SJSA1 (cell line): ENCODE data around the gene KRTAP25-1. TPM values are rescaled to one million over a fixed set of nuclear protein-coding genes. Genes with fewer than 3 reads are reported as not detected.

Experiments used
- DNase-seq, 2 experiments: peaks; one replicate each; pipeline ENCODE4 v3.0.0-alpha.2; 2015 to 2020; ENCODE audit warnings: low spot score in 2 of 2, low read depth in 1 of 2
- H3K27ac ChIP-seq: fragments of 250-450 bp; sonication (Bioruptor Pico); 2 replicates; pipeline ENCODE4 v1.5.1; 2020; ENCODE audit warnings: mild to moderate bottlenecking, moderate library complexity
- H3K27me3 ChIP-seq: fragments of 250-450 bp; sonication (Bioruptor Pico); replicated peaks from 2 replicates; pipeline ENCODE4 v1.5.1; 2020; ENCODE audit warnings: mild to moderate bottlenecking, moderate library complexity
- H3K36me3 ChIP-seq: fragments of 250-450 bp; sonication (Bioruptor Pico); 2 replicates; pipeline ENCODE4 v1.5.1; 2020; ENCODE audit warnings: mild to moderate bottlenecking
- H3K4me1 ChIP-seq: fragments of 250-450 bp; sonication (Bioruptor Pico); replicated peaks from 2 replicates; pipeline ENCODE4 v1.6.1; 2021; ENCODE audit warnings: mild to moderate bottlenecking
- H3K4me3 ChIP-seq: fragments of 250-450 bp; sonication (Bioruptor Pico); 2 replicates; pipeline ENCODE4 v1.5.1; 2020; ENCODE audit warnings: mild to moderate bottlenecking
- H3K9me3 ChIP-seq: fragments of 250-450 bp; sonication (Bioruptor Pico); replicated peaks from 2 replicates; pipeline ENCODE4 v1.5.1; 2020; ENCODE audit warnings: mild to moderate bottlenecking
- total RNA-seq: library from RNA; depleted of rRNA; stranded (reverse); fragments of >200 nt; shearing (Covaris generic); gene quantifications from 2 replicates; pipeline ENCODE4 v1.2.3, GENCODE V29; 2014

KRTAP25-1 gene
- total RNA-seq, 1 experiment from 2014 or later: not detected

DNA sequence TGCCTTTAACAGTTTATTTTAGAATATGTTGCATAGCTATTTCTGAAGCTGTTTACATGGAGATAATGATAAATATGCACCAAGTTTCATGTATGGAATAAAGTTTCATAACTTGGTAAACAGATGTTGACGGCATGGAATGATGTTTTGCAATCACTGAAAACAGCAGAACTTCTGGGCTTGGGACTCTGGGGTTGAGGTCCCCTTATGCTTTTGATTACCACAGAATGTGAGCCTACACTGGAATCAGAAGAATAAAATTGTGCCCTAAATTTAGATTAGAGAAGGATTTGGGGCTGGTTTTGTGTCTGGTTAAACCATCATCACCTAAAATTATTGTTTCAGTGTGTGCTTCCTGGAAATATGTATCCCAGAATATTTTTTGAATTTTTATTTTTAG is 17.7 kb downstream of the KRTAP25-1 start:
- no peak overlapping the region for H3K27ac ChIP-seq
- no peaks in the 10 kb centered on the region for H3K27me3 ChIP-seq
- H3K9me3 ChIP-seq: no peaks in the 10 kb centered on the region
- H3K36me3 ChIP-seq: no peaks in the 10 kb centered on the region
- H3K4me3 ChIP-seq: no peak overlapping the region
- DNase-seq: no peak
- no peaks in the 10 kb centered on the region for H3K4me1 ChIP-seq

DNA sequence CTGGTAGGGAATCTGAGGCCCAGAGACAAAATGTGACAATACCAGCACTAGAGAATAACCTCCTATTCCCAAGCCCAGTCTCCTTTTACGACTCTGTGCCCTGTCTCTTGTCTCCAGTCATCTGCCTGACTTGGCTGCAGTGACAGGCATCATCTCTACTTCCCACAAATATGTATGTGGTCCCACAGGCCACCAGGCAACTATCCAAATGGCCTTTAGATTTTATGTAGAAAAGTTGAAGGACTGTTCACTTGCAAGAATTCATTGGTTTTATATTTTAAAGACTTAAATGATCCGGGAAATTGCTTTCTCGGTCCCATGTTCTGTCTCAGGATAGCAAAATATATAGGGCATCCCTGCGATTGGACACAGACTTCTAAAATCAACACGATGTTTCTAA is 18.2 kb downstream of the KRTAP25-1 start:
- no peaks in the 10 kb centered on the region for H3K9me3 ChIP-seq
- no peak for DNase-seq
- H3K4me1 ChIP-seq: no peaks in the 10 kb centered on the region
- no peaks in the 10 kb centered on the region for H3K36me3 ChIP-seq
- H3K27me3 ChIP-seq: no peaks in the 10 kb centered on the region
- H3K4me3 ChIP-seq: no peak overlapping the region
- H3K27ac ChIP-seq: no peak overlapping the region

DNA sequence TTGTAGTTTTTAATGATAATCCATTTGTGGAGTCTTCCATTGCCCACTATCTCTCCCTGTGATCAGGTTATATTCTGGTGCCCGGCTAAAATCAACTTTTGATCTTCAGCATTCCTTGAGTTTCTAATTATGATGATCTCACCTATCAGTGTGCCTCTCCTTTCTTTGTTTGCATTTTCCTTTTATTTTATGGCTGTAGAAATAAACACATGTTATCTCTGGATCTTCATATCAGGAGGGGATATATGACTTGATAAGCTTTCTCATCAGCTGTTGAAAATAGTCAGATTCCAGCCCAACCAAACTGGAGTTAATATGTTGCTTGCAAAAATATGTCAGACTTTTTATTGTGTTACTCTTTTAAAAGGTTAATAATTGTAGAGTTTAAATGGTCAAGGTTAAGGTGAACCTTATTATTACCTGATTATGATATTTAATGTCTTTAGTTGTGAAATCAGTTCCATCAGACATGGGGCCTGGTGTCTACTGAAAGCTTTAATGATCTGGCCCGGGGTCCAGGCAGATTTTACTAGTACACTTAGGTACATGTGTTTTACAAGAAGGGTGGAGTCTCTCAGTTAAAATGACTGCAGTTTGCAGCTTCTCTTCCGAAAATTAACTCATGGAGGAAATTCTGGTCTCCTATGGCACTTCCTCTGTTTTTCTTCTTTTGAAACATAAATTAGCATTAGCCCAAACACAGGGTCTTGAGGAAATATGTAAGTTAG is 19.3 kb downstream of the KRTAP25-1 start:
- Histone ChIP-seq H3K9me3 (no peaks in the 10 kb centered on the region), H3K36me3 (no peaks in the 10 kb centered on the region)

DNA sequence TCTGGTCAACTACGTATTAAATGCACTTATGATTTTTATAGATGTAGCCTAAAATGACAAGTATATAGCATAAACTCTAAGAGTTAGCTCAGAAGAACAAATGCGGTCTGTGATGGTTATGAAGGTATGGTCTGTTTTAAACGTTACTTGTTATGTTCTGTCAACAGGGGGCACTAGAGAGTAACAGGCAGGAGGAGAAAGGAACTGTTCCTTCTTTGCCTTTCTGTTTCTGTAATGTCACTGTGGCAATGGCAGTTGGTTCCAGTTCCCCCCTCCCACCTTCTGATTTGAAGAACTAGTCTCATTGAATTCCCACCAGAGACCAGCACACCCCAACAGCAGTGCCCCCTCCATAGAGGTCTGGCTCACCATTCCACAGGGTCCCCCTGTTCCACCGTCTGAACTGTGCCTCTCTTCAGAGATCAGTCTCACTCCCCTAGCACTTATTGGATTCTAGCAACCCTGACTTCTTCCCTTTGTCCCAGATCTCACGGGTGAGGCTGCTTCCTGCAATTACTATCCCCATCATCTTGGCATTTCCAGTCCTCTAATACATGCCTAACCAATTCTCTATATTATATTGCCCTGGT is 20.6 kb downstream of the KRTAP25-1 start:
- Histone ChIP-seq H3K4me3 (no peak overlapping the region), H3K9me3 (no peaks in the 10 kb centered on the region), H3K4me1 (no peaks in the 10 kb centered on the region), H3K36me3 (no peaks in the 10 kb centered on the region), H3K27ac (no peak overlapping the region), H3K27me3 (no peaks in the 10 kb centered on the region)
- DNase-seq: no peak

More for the DNA sequence above, 19.3 kb downstream of the KRTAP25-1 start:
- H3K4me1 ChIP-seq: no peaks in the 10 kb centered on the region
- H3K4me3 ChIP-seq: no peak overlapping the region
- no peak for DNase-seq
- no peaks in the 10 kb centered on the region for H3K27me3 ChIP-seq
- H3K27ac ChIP-seq: no peak overlapping the region

DNA sequence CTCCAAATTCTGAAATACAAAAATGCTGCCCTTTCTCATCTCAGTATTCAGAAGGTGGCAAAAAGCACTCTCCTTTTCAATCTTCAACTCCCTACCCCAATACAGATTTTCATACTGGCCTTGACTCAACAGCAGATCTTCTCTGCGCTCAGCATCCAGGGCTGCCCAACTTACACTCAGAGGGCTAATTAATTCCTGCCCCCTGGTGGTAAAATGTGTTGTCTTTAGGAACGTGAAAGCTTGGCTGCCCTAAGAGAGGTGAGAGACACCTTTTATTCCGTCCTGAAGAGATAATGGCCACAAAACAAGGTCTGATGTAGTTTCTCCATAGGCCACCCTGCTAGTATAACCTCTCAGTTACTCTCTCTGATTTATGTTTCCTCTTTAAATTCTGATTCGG is 31.5 kb downstream of the KRTAP25-1 start:
- no peaks in the 10 kb centered on the region for H3K4me1 ChIP-seq
- no peak overlapping the region for H3K27ac ChIP-seq
- peak in 1 of 2 experiments; percentile 4 for DNase-seq

DNA sequence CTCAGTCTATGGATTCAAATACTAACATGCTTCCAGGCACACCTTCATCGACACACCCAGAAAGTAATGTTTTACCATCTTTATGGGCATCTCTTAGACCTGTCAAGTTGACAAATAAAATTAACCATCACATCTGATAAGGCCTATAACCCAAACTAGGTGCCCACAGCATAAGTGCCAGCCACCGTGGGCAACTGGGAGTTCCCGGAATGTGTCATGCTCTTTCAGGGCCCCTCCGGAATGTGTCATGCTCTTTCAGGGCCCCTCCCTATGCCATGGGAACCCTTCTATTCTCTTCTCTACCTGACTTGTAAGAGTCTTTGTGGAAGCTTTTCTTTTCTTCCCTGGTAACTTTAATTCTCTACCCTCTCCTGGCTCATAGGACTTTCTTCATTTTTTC is 33.2 kb downstream of the KRTAP25-1 start:
- Histone ChIP-seq H3K4me3 (no peak overlapping the region), H3K27me3 (no peaks in the 10 kb centered on the region), H3K4me1 (no peaks in the 10 kb centered on the region), H3K27ac (no peak overlapping the region), H3K36me3 (no peaks in the 10 kb centered on the region), H3K9me3 (no peaks in the 10 kb centered on the region)
- DNase-seq: no peak

More for the DNA sequence above, 31.5 kb downstream of the KRTAP25-1 start:
- no peaks in the 10 kb centered on the region for H3K9me3 ChIP-seq
- no peaks in the 10 kb centered on the region for H3K36me3 ChIP-seq
- H3K4me3 ChIP-seq: no peak overlapping the region
- H3K27me3 ChIP-seq: no peaks in the 10 kb centered on the region

DNA sequence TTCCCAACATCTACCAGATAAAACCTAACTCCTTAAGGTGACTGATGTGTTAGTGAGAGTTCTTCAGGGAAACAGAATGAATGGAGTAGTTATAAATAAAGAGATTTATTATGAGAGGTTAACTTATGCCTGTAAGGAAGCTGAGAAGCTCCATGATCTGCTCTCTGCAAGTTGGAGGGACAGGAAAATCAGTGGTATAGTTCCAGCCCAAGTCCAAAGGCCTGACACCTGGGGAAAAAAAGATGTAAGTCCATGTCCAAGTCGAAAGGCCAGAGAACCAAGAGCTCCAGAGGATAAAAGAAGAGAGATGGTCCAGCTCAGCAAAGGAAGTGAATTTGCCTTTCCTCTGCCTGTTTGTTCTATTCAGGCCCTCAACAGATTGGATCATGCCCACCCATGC is 33.6 kb downstream of the KRTAP25-1 start:
- Histone ChIP-seq H3K27ac (no peak overlapping the region), H3K27me3 (no peaks in the 10 kb centered on the region), H3K4me3 (no peak overlapping the region), H3K9me3 (no peaks in the 10 kb centered on the region), H3K4me1 (no peaks in the 10 kb centered on the region), H3K36me3 (no peaks in the 10 kb centered on the region)
- DNase-seq: no peak

DNA sequence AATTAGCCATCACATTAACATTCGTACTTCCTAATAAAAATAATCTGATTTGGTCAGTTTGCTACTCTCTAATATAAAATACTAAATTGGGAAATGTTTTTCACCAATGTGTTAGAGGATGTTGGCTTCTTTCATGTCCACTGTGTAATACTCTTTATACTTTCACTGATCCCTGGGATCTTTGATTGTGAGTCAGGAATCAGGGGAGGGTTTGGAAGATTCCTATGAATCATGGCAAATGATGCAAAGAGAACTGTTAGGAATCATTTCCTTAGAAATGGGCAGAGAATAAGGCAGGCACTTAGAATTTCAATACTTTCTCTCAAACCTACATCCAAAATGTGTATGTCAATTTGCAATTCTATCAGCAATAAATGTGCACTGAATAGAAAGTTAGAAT is 37.5 kb downstream of the KRTAP25-1 start:
- no peaks in the 10 kb centered on the region for H3K4me1 ChIP-seq
- H3K4me3 ChIP-seq: no peak overlapping the region
- no peak for DNase-seq
- H3K27ac ChIP-seq: no peak overlapping the region
- H3K9me3 ChIP-seq: no peaks in the 10 kb centered on the region
- H3K27me3 ChIP-seq: no peaks in the 10 kb centered on the region
- H3K36me3 ChIP-seq: no peaks in the 10 kb centered on the region

DNA sequence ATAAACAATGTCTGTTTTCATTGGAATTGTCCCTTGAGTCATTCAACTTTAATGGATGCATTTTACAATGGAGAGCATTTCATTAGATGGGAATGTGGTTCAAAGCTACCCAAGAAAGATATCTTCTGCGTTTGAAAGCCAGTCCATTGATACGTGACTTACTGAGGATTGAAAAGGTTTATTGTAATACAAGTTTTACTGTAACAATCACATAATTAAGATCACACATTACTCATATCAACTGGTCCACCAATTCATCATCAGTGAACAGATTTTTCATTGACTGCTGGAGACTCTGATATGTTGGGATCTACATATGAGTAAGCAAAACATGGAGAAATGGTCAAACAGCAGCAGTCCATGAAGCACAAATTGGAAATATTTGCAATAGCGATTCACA is 39.4 kb downstream of the KRTAP25-1 start:
- Histone ChIP-seq H3K4me1 (no peaks in the 10 kb centered on the region), H3K9me3 (no peaks in the 10 kb centered on the region), H3K27ac (no peak overlapping the region), H3K27me3 (no peaks in the 10 kb centered on the region), H3K4me3 (no peak overlapping the region), H3K36me3 (no peaks in the 10 kb centered on the region)
- no peak for DNase-seq

DNA sequence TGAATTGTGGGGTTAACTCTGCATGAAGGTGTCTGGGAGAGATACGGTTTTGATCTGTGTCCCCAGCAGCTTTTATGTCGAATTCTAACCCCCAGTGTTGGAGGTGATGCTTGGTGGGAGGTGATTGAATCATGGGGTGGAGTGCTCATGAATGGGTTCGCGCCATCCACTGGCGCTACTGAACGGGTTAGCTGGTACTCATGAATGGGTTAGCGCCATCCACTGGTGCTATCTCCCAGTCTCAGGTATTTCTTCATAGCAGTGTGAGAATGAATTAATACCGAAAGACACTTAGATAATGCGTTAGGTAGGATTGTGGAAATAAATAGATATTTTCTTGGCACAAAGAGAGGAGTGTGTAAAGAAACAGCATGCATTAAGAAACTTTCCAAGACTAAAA is 40.5 kb downstream of the KRTAP25-1 start:
- no peaks in the 10 kb centered on the region for H3K9me3 ChIP-seq
- H3K27ac ChIP-seq: no peak overlapping the region
- H3K4me3 ChIP-seq: no peak overlapping the region
- no peaks in the 10 kb centered on the region for H3K4me1 ChIP-seq
- DNase-seq: no peak
- no peaks in the 10 kb centered on the region for H3K27me3 ChIP-seq
- H3K36me3 ChIP-seq: no peaks in the 10 kb centered on the region

DNA sequence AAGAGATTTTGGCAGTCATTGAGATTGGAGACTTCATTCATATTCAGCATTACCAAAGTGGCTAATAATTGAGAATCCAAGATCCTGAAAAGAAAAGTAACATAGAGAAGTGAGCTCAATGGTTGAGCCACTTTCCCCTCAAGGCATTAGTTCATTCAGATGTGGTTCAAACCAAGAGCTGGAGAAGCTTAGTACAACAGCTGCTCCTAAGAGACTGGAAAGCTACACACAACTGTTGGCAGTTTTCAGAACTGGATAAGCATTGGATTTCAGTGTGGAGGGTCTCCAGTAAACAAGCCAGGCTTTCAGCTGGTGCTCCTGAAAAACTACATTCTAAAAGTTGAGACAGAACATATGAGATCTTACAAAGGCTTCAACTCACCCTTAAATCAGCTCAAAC is 44.3 kb downstream of the KRTAP25-1 start:
- H3K36me3 ChIP-seq: no peaks in the 10 kb centered on the region
- no peak overlapping the region for H3K4me3 ChIP-seq
- H3K4me1 ChIP-seq: no peaks in the 10 kb centered on the region
- no peaks in the 10 kb centered on the region for H3K27me3 ChIP-seq
- H3K27ac ChIP-seq: no peak overlapping the region
- no peaks in the 10 kb centered on the region for H3K9me3 ChIP-seq
- DNase-seq: no peak

DNA sequence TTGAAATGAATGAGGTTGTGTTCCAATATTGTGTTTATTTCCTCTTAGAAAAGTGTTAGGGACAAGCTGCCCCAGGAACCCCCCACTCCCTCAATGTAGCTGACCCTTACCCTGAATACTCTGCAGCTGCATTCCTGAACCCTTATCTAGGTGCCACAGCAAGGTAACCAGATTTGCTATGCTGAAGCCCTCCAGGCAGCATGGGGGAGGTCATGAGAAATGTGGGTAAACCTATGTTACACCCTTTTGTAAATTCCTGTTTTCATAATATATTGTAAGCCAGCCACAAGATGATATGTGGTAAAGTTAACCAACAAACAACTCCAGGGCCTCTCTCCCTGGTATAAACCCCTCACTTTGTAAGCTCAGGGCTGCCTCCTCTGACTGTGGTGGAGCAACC is 45.6 kb downstream of the KRTAP25-1 start:
- H3K27ac ChIP-seq: no peak overlapping the region
- H3K4me3 ChIP-seq: no peak overlapping the region
- DNase-seq: no peak
- H3K27me3 ChIP-seq: no peaks in the 10 kb centered on the region
- H3K9me3 ChIP-seq: no peaks in the 10 kb centered on the region
- H3K36me3 ChIP-seq: no peaks in the 10 kb centered on the region
- H3K4me1 ChIP-seq: no peaks in the 10 kb centered on the region

DNA sequence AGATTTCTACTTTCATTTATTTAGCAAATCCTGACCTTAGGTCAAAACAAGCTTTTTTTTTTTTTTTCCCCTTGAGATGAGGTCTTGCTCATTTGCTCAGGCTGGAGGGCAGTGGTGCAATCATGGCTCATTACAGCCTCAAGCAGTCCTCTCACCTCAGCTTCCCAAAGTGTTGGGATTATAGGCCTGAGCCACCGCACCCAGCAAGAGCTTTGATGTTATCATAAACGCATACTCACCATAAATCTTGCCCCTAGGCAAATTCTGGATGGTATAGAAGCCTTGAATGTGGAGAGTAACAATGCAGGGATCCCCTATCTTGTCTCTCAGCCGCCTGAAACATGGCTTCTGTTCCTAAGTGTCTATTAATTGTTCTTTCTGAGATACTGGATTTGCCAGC is 48.7 kb downstream of the KRTAP25-1 start:
- Histone ChIP-seq H3K9me3 (no peaks in the 10 kb centered on the region), H3K4me3 (no peak overlapping the region), H3K27me3 (no peaks in the 10 kb centered on the region), H3K27ac (no peak overlapping the region), H3K36me3 (no peaks in the 10 kb centered on the region), H3K4me1 (no peaks in the 10 kb centered on the region)
- no peak for DNase-seq
